Measurements from ENCODE around the gene SNRPA.

- no peak for TF ChIP-seq CTCF (IDR thresholded peaks at IDR 0.05)
- peak; percentile 53 for TF ChIP-seq POLR2A (IDR thresholded peaks at IDR 0.05)
Observed at GRCh38 chr19:40718774-40719391, 32.1 kb upstream of the SNRPA start.

Data from breast epithelium (tissue), 3 donors.